GM10248 (cell line): ENCODE measurements around the gene PRB3.

Experiments used
- CTCF ChIA-PET: fragments of 300-600 bp; sonication (Branson Sonifier 250); formaldehyde crosslinking; extraction: SDS; loops from one replicate; lab custom pipeline; 2021; ENCODE audit warnings: antibody characterized with exemption; lab: Yijun Ruan, JAX
- POLR2A ChIA-PET: fragments of 350-650 bp; sonication (Branson Sonifier 250); formaldehyde crosslinking; extraction: SDS; loops from one replicate; lab custom pipeline; 2020; ENCODE audit warnings: antibody characterized with exemption; lab: Yijun Ruan, JAX
- DNase-seq: peaks from one replicate; pipeline ENCODE4 v3.0.0; 2012; ENCODE audit errors: extremely low spot score
- TF ChIP-seq, protein P1 (sequence below): IDR thresholded peaks from 2 replicates; pipeline ENCODE4 v1.5.1; 2012; ENCODE audit warnings: mild to moderate bottlenecking, low read depth; ENCODE audit errors: extremely low read depth, missing control alignments, control extremely low read depth

The PRB3 gene

DNA sequence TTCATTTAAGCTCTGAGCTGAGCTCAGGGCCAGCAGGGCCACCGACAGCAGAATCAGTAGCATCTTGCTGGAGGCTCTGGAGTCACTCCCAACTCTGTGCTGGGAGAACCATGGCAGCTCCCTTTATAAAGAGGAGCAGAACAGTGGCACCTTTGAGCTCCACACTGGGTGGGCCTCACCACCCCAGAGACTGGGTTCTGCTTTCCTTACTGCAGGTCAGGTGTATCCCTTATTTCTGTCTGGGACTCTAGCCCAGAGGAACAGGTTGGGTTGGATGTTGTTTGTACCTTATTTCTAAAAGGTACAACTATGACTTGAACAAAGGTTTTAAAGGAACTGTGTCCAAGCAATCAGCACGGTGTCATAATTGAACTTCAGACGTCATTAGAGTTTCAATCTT, at the start of gene PRB3:
Gene PRB3 (minus strand): TSS at position 101 of the 400 bp plus-strand sequence. CDS start 38 bp downstream, at position 63.
- ChIA-PET CTCF (no interaction called here), POLR2A (no interaction called here)
- DNase-seq, result no peak
- TF ChIP-seq, protein P1, sequence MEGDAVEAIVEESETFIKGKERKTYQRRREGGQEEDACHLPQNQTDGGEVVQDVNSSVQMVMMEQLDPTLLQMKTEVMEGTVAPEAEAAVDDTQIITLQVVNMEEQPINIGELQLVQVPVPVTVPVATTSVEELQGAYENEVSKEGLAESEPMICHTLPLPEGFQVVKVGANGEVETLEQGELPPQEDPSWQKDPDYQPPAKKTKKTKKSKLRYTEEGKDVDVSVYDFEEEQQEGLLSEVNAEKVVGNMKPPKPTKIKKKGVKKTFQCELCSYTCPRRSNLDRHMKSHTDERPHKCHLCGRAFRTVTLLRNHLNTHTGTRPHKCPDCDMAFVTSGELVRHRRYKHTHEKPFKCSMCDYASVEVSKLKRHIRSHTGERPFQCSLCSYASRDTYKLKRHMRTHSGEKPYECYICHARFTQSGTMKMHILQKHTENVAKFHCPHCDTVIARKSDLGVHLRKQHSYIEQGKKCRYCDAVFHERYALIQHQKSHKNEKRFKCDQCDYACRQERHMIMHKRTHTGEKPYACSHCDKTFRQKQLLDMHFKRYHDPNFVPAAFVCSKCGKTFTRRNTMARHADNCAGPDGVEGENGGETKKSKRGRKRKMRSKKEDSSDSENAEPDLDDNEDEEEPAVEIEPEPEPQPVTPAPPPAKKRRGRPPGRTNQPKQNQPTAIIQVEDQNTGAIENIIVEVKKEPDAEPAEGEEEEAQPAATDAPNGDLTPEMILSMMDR, result no peak

DNA sequence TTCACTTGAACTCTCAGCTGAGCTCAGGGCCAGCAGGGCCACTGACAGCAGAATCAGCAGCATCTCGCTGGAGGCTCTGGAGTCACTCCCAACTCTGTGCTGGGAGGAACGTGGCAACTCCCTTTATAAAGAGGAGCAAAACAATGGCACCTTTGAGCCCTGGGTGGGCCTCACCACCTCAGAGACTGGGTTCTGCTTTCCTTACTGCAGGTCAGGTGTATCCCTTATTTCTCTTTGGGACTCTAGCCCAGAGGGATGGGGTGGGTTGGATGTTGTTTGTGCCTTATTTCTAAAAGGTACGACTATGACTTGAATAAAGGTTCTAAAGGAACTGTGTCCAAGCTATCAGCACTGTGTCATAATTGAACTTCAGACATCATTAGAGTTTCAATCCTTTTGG, 40.8 kb upstream of the PRB3 start, which contains the start of gene PRB4:
Gene PRB4 (minus strand): TSS at position 101 of the 400 bp plus-strand sequence. CDS start 38 bp downstream, at position 63.
- no peak for DNase-seq
- ChIA-PET POLR2A (no interaction called here), CTCF (no interaction called here)
- TF ChIP-seq, protein P1, result no peak

DNA sequence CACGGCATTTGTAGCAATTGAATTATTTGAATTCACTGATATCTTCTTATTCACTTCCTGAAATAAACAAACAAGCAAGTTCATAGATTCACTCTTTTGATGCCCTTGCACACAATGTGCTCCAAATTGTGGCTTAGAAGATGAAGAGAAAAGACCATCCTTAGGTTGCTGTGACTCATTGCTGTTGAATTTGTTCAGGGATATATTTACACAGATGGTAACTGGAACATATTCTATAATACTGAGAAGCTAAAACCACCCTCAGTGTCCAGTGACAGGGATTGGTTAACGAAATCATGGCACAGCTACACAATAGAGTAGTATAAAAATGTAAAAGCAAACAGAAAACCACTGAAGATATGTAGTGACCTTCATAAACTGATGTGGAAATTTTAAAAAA, 37.6 kb upstream of the PRB3 start:
- ChIA-PET POLR2A (no interaction called here), CTCF (no interaction called here)
- no peak for DNase-seq
- TF ChIP-seq, protein P1, result no peak

DNA sequence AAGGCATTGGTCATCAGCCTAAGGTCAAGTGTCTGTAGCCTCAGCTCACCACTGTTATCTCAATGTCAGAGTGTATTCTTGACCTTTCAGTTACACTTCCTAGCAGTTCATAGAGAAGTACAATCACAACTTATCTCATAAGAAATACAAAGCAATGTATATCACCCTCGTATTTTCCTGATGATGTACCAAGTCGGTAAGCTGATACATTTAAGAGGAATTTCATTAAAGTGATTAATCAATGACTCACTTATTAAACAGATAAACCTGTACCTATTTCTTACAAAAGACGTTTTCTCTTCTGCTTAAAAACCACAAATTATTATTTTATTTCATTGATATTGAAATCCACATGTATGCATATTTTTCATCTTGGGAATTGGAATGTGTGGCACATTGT, 3.9 kb upstream of the PRB3 start:
- ChIA-PET CTCF (interaction anchor here (0.8 kb wide), 1 partner anchor 214 kb away, joined by 3 read pairs; no protein-coding TSS in a partner anchor), POLR2A (no interaction called here)
- TF ChIP-seq, protein P1, result no peak
- no peak for DNase-seq

DNA sequence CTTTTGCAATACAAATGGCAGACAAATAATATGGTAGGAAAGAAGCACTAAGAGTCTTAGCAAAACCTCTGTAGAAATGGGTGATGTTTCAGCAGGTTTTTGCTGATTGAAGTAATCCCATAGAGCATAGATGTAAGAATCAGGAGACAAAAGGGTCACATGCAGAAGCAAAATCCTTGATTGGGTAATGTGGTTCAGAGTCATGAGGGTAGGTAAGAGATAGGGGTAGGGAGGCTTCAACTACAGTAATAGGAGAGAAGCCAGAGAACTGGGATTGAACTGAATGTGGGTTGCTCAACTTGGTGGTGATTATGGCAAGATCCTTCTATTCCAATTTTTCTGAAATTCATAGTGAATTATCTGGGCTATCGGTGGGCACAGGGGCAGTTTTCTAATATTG, 5.0 kb downstream of the PRB3 start:
- TF ChIP-seq, protein P1, result no peak
- POLR2A ChIA-PET, result no interaction called here
- DNase-seq, result no peak
- CTCF ChIA-PET, result no interaction called here

DNA sequence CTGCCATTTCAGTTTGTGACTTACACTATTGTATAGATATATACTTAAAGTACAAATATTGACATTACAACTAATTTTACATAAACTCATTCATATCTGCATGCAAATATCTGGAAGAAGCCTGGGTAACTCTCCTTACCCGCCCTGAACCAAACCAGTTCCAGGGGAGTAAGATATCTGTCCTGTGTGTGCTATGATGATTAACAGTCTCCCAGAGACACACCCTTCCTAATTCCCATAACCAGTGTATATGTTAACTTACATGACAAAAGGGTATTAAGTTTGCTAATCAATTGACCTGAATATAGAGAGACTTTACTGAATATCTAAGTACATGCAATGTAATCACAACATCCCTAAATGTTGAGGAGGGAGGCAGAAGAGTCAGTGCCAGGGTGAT, 23.0 kb downstream of the PRB3 start:
- DNase-seq, result no peak
- POLR2A ChIA-PET, result no interaction called here
- TF ChIP-seq, protein P1, result no peak
- CTCF ChIA-PET, result interaction anchor here (1.0 kb wide), 1 partner anchor 12 kb away, joined by 3 read pairs; no protein-coding TSS in a partner anchor
